Measurements from ENCODE around the gene MSN.

The MSN gene

DNA sequence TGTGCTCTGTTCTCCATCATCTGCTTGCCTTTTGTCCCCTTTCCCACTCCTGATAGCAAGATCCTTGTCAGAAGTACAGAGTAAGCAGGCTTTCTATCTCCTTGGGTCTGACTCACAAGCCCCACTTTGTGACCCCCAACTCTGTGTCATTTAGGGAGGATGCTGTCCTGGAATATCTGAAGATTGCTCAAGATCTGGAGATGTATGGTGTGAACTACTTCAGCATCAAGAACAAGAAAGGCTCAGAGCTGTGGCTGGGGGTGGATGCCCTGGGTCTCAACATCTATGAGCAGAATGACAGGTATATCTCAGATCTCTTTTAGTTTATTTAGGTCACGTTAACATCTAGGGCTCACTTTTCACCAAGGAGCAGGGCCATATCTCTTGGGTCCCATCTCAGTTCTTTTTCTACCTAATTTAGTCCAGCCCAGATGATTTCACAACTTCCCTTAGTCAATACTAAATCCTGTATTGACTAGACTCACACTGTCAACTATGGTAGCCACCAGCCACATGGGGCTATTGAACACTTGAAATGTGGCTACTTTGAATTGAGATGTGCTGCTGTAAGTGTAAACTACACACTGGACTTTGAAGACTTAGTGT lies 64.3 kb downstream of the MSN start:
- ATAC-seq (ENCODE audit: insufficient read depth, low read depth) (no peak), DNase-seq (no peak)
- Histone ChIP-seq H3K9ac (ENCODE audit: low read depth, low read length) (no peak overlapping the region), H3K4me3 (ENCODE audit: low read depth in 1 of 2, low read length in 2 of 2) (no peak overlapping the region), H3K79me2 (ENCODE audit: insufficient read depth, low read length) (peaks cover 27% of the 10 kb centered on the region), H3K9me3 (ENCODE audit: insufficient read depth, low read length, severe bottlenecking) (no peaks in the 10 kb centered on the region), H2AFZ (ENCODE audit: low read depth, low read length) (no peak overlapping the region), H3K4me2 (ENCODE audit: insufficient read depth, low read length) (no peak overlapping the region), H3K36me3 (ENCODE audit: insufficient read depth, low read length) (peaks cover 94% of the 10 kb centered on the region), H3K27ac (ENCODE audit: low read length) (no peak overlapping the region), H3K4me1 (ENCODE audit: insufficient read depth, low read length) (no peaks in the 10 kb centered on the region), H4K20me1 (ENCODE audit: insufficient read depth, low read length) (peaks cover 10% of the 10 kb centered on the region), H3K27me3 (ENCODE audit: insufficient read depth, low read length, poor library complexity) (no peaks in the 10 kb centered on the region)
- TF ChIP-seq, protein P1, sequence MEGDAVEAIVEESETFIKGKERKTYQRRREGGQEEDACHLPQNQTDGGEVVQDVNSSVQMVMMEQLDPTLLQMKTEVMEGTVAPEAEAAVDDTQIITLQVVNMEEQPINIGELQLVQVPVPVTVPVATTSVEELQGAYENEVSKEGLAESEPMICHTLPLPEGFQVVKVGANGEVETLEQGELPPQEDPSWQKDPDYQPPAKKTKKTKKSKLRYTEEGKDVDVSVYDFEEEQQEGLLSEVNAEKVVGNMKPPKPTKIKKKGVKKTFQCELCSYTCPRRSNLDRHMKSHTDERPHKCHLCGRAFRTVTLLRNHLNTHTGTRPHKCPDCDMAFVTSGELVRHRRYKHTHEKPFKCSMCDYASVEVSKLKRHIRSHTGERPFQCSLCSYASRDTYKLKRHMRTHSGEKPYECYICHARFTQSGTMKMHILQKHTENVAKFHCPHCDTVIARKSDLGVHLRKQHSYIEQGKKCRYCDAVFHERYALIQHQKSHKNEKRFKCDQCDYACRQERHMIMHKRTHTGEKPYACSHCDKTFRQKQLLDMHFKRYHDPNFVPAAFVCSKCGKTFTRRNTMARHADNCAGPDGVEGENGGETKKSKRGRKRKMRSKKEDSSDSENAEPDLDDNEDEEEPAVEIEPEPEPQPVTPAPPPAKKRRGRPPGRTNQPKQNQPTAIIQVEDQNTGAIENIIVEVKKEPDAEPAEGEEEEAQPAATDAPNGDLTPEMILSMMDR (IDR thresholded peaks at IDR 0.05; ENCODE audit: borderline replicate concordance, extremely low read depth, low read length, poor library complexity, severe bottlenecking): no peak
- TF ChIP-seq EZH2 (IDR thresholded peaks at IDR 0.05; ENCODE audit: borderline replicate concordance, low read depth, low read length, severe bottlenecking): no peak

DNA sequence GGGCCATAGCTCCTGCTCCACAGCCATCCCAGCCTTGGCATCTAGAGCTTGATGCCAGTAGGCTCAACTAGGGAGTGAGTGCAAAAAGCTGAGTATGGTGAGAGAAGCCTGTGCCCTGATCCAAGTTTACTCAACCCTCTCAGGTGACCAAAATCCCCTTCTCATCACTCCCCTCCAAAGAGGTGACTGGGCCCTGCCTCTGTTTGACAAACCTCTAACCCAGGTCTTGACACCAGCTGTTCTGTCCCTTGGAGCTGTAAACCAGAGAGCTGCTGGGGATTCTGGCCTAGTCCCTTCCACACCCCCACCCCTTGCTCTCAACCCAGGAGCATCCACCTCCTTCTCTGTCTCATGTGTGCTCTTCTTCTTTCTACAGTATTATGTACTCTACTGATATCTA lies 73.5 kb downstream of the MSN start:
- Histone ChIP-seq H3K9ac (ENCODE audit: low read depth, low read length) (no peak overlapping the region), H3K9me3 (ENCODE audit: insufficient read depth, low read length, severe bottlenecking) (no peaks in the 10 kb centered on the region), H3K79me2 (ENCODE audit: insufficient read depth, low read length) (no peaks in the 10 kb centered on the region), H3K4me2 (ENCODE audit: insufficient read depth, low read length) (no peak overlapping the region), H4K20me1 (ENCODE audit: insufficient read depth, low read length) (no peaks in the 10 kb centered on the region), H3K27me3 (ENCODE audit: insufficient read depth, low read length, poor library complexity) (no peaks in the 10 kb centered on the region), H2AFZ (ENCODE audit: low read depth, low read length) (no peak overlapping the region), H3K36me3 (ENCODE audit: insufficient read depth, low read length) (peaks cover 69% of the 10 kb centered on the region), H3K4me1 (ENCODE audit: insufficient read depth, low read length) (no peaks in the 10 kb centered on the region), H3K4me3 (ENCODE audit: low read depth in 1 of 2, low read length in 2 of 2) (no peak overlapping the region), H3K27ac (ENCODE audit: low read length) (no peak overlapping the region)
- ATAC-seq (ENCODE audit: insufficient read depth, low read depth) (no peak), DNase-seq (no peak)
- no peak for TF ChIP-seq EZH2 (IDR thresholded peaks at IDR 0.05; ENCODE audit: borderline replicate concordance, low read depth, low read length, severe bottlenecking)
- TF ChIP-seq, protein P1 (IDR thresholded peaks at IDR 0.05; ENCODE audit: borderline replicate concordance, extremely low read depth, low read length, poor library complexity, severe bottlenecking): no peak

DNA sequence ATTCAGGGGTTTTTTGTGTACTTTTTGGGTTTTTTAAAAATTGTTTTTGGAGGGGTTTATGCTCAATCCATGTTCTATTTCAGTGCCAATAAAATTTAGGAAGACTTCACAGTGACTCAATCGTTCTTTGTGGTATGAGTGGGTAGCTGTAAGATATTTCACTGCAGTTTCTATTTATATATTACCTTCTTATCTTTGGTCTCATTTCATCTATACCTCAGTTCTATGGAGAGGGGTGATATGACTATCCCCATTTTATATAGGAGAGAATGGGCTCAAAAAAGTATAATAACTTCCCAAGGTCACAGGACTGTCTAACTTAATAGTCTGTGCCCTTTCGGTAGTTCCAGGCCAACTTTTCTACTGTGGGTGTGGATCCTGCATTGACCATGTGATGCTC lies 74.4 kb downstream of the MSN start:
- no peak overlapping the region for H3K27ac ChIP-seq (ENCODE audit: low read length)
- TF ChIP-seq EZH2 (IDR thresholded peaks at IDR 0.05; ENCODE audit: borderline replicate concordance, low read depth, low read length, severe bottlenecking): no peak
- TF ChIP-seq, protein P1 (IDR thresholded peaks at IDR 0.05; ENCODE audit: borderline replicate concordance, extremely low read depth, low read length, poor library complexity, severe bottlenecking): no peak
- no peak overlapping the region for H3K9ac ChIP-seq (ENCODE audit: low read depth, low read length)
- H2AFZ ChIP-seq (ENCODE audit: low read depth, low read length): no peak overlapping the region
- no peaks in the 10 kb centered on the region for H4K20me1 ChIP-seq (ENCODE audit: insufficient read depth, low read length)
- no peak overlapping the region for H3K4me3 ChIP-seq (ENCODE audit: low read depth in 1 of 2, low read length in 2 of 2)
- no peak overlapping the region for H3K4me2 ChIP-seq (ENCODE audit: insufficient read depth, low read length)
- no peaks in the 10 kb centered on the region for H3K4me1 ChIP-seq (ENCODE audit: insufficient read depth, low read length)
- no peak for ATAC-seq (ENCODE audit: insufficient read depth, low read depth)
- H3K36me3 ChIP-seq (ENCODE audit: insufficient read depth, low read length): peaks cover 61% of the 10 kb centered on the region
- no peaks in the 10 kb centered on the region for H3K79me2 ChIP-seq (ENCODE audit: insufficient read depth, low read length)
- H3K27me3 ChIP-seq (ENCODE audit: insufficient read depth, low read length, poor library complexity): no peaks in the 10 kb centered on the region
- DNase-seq: no peak
- H3K9me3 ChIP-seq (ENCODE audit: insufficient read depth, low read length, severe bottlenecking): no peaks in the 10 kb centered on the region

Data from DND-41 (cell line).